ENCODE measurements around the gene MAU2.
"Not testable (repeated sequence)": the region's sequence is repeated elsewhere in the genome, so short reads cannot be mapped to it uniquely, and the experiment has no call there.

MAU2 gene

DNA sequence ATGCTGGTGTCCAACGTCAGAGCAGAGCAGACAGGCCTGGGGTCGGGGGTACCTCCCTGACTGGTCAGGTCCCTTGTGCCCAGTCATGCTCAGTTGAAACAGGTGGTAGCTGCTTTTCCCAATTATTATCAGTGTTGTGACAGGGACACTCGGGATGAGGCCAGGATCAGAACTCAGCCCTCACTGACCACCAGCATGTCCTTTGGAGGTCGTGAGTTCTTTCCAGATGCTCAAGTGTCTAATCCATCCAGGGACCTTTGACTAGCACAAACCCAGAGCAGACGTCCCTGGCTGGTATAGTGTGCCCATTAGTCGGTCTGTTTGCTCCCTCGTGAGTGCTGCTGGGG, 22.4 kb downstream of the MAU2 start:
- H3K27ac ChIP-seq (ENCODE audit: low read depth, low read length): no peak overlapping the region
- H3K9ac ChIP-seq (ENCODE audit: low read length in 5 of 5): peak overlapping the region in 1 of 5 donors; percentile 9
- peaks cover 0 to 6% (median 4%) of the 10 kb centered on the region in 5 donors for H3K4me1 ChIP-seq (ENCODE audit: control insufficient read depth in 5 of 5, insufficient read depth in 5 of 5, low read length in 5 of 5)
- no peak overlapping the region for H3K4me3 ChIP-seq (ENCODE audit: low read depth in 1 of 5, low read length in 5 of 5)
- no peaks in the 10 kb centered on the region for H3K27me3 ChIP-seq (ENCODE audit: control insufficient read depth in 5 of 5, insufficient read depth in 4 of 5, low read length in 5 of 5)
- H3K9me3 ChIP-seq (ENCODE audit: control insufficient read depth in 5 of 5, low read length in 5 of 5): no peaks in the 10 kb centered on the region
- peaks cover 0 to 91% (median 86%) of the 10 kb centered on the region in 5 donors for H3K36me3 ChIP-seq (ENCODE audit: control insufficient read depth in 5 of 5, insufficient read depth in 5 of 5, low read length in 5 of 5)

DNA sequence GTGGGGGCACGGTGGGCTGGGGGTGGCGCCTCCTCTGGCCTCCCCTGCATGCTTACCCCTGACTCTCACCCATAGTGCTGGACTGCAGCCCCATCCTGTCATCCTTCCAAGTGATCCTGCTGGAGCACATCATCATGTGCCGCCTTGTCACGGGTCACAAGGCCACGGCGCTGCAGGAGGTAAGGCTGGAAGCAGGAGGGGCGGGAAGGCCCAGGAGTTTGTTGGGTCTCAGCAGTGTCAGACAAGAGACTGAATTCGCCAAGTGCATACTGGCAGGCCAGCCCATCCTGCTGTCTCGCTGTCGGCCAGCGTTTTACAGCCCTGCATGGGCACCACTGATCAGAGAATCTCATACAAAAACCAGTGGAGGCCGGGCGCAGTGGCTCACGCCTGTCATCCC, 23.1 kb downstream of the MAU2 start:
- no peaks in the 10 kb centered on the region for H3K9me3 ChIP-seq (ENCODE audit: control insufficient read depth in 5 of 5, low read length in 5 of 5)
- no peak overlapping the region for H3K9ac ChIP-seq (ENCODE audit: low read length in 5 of 5)
- H3K27ac ChIP-seq (ENCODE audit: low read depth, low read length): no peak overlapping the region
- no peak overlapping the region for H3K4me3 ChIP-seq (ENCODE audit: low read depth in 1 of 5, low read length in 5 of 5)
- H3K4me1 ChIP-seq (ENCODE audit: control insufficient read depth in 5 of 5, insufficient read depth in 5 of 5, low read length in 5 of 5): no peaks in the 10 kb centered on the region
- H3K27me3 ChIP-seq (ENCODE audit: control insufficient read depth in 5 of 5, insufficient read depth in 4 of 5, low read length in 5 of 5): no peaks in the 10 kb centered on the region
- H3K36me3 ChIP-seq (ENCODE audit: control insufficient read depth in 5 of 5, insufficient read depth in 5 of 5, low read length in 5 of 5): peaks cover 0 to 91% (median 86%) of the 10 kb centered on the region in 5 donors

DNA sequence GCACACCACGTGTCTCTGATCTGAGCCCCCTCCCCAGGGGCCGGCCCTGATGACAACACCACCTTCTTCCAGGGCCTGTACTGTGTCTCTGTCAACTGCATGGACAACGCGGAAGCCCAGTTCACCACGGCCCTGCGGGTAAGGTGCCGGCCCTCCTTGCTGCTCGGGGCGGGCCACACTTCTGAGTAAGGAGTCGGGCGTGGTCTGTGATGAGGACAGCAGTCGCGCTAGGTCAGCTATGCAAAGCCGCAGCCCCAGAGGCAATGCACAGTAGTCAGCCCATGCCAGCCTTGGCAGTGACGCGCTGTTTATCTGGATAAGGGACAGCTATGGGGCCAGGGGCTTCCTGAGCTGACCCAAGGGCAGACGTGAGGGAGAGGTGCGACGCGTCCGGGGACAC, 24.6 kb downstream of the MAU2 start:
- no peak overlapping the region for H3K9ac ChIP-seq (ENCODE audit: low read length in 5 of 5)
- H3K27ac ChIP-seq (ENCODE audit: low read depth, low read length): no peak overlapping the region
- no peak overlapping the region for H3K4me3 ChIP-seq (ENCODE audit: low read depth in 1 of 5, low read length in 5 of 5)
- H3K27me3 ChIP-seq (ENCODE audit: control insufficient read depth in 5 of 5, insufficient read depth in 4 of 5, low read length in 5 of 5): no peaks in the 10 kb centered on the region
- no peaks in the 10 kb centered on the region for H3K4me1 ChIP-seq (ENCODE audit: control insufficient read depth in 5 of 5, insufficient read depth in 5 of 5, low read length in 5 of 5)
- no peaks in the 10 kb centered on the region for H3K9me3 ChIP-seq (ENCODE audit: control insufficient read depth in 5 of 5, low read length in 5 of 5)
- peaks cover 0 to 93% (median 91%) of the 10 kb centered on the region in 5 donors for H3K36me3 ChIP-seq (ENCODE audit: control insufficient read depth in 5 of 5, insufficient read depth in 5 of 5, low read length in 5 of 5)

DNA sequence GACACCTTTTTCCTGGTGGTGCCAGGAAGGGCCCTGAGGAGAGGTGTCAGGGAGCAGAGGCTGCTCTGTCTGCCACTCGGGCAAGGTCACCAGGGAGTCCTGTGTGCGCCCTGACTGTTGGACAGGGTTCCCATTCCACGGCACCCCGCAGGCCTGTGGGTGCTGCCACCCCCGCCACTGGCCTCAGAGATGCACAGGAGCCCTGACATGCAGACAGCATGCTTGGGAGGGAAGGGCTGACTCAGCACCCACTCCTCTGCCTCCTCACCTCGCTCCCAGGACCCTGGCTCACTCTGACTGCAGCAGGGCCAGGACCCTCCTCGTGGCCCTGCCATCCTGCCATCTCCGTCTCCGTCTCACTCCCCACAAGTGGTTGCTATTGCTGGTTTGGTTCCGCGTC, 25.3 kb downstream of the MAU2 start:
- Histone ChIP-seq H3K9me3 (ENCODE audit: control insufficient read depth in 5 of 5, low read length in 5 of 5) (no peaks in the 10 kb centered on the region), H3K4me1 (ENCODE audit: control insufficient read depth in 5 of 5, insufficient read depth in 5 of 5, low read length in 5 of 5) (no peaks in the 10 kb centered on the region), H3K4me3 (ENCODE audit: low read depth in 1 of 5, low read length in 5 of 5) (no peak overlapping the region), H3K9ac (ENCODE audit: low read length in 5 of 5) (no peak overlapping the region), H3K27me3 (ENCODE audit: control insufficient read depth in 5 of 5, insufficient read depth in 4 of 5, low read length in 5 of 5) (no peaks in the 10 kb centered on the region), H3K36me3 (ENCODE audit: control insufficient read depth in 5 of 5, insufficient read depth in 5 of 5, low read length in 5 of 5) (peaks cover 0 to 94% (median 88%) of the 10 kb centered on the region in 5 donors), H3K27ac (ENCODE audit: low read depth, low read length) (no peak overlapping the region)

DNA sequence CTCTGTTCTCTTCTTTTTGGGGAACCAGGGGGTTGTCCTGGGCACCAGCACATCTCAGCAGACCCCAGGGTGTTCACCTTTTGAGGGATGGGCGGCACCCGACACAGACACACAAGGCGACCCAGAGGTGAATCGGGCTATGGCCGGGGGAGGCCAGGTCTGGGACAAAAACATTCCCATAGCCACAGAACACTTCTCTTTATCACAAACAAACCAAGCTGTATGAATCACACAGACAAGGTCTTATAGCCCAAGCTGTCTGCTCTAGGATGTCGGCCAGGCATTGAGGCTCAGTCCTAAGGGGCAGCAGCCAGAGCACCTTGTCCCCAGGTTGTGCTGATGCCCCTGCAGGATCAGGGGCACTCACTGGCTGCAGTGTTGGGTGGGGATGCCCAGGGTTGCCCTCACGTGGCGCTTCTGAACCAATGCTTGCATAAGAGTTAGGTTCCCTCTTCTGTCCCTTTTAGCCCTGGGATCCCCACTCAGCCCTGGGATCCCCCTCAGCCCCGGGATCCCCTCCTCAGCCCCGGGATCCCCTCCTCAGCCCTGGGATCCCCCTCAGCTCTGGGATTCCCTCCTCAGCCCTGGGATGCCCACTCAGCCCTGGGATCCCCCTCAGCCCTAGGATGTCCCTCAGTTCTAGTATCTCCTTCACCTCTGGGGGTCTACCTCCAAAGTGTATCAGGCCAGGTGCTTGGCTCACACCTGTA, 26.9 kb downstream of the MAU2 start:
- Histone ChIP-seq H3K9ac (ENCODE audit: low read length in 5 of 5) (no peak overlapping the region), H3K36me3 (ENCODE audit: control insufficient read depth in 5 of 5, insufficient read depth in 5 of 5, low read length in 5 of 5) (peaks cover 0 to 94% (median 81%) of the 10 kb centered on the region in 5 donors), H3K27ac (ENCODE audit: low read depth, low read length) (no peak overlapping the region), H3K4me3 (ENCODE audit: low read depth in 1 of 5, low read length in 5 of 5) (no peak overlapping the region), H3K27me3 (ENCODE audit: control insufficient read depth in 5 of 5, insufficient read depth in 4 of 5, low read length in 5 of 5) (no peaks in the 10 kb centered on the region), H3K4me1 (ENCODE audit: control insufficient read depth in 5 of 5, insufficient read depth in 5 of 5, low read length in 5 of 5) (no peaks in the 10 kb centered on the region), H3K9me3 (ENCODE audit: control insufficient read depth in 5 of 5, low read length in 5 of 5) (no peaks in the 10 kb centered on the region)

DNA sequence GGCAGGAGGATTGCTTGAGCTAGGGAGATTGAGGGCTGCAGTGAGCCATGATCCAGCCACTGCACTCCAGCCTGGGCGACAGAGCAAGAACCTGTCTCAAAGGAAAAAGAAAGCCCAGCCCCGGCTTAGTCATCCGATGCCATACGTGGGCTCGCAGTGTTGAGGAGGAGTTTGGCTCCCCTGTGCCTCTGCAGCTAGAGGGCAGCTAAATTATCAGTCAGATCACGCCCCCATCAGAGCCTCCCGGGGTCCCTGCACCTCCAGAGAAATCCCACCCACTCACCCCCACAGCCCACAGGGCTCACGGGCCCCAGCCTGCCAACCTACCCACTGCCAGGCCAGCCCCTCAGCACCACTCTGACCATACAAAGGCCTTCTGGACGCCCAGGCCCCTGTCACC, 27.6 kb downstream of the MAU2 start:
- Histone ChIP-seq H3K9me3 (ENCODE audit: control insufficient read depth in 5 of 5, low read length in 5 of 5) (no peaks in the 10 kb centered on the region), H3K4me1 (ENCODE audit: control insufficient read depth in 5 of 5, insufficient read depth in 5 of 5, low read length in 5 of 5) (no peaks in the 10 kb centered on the region), H3K9ac (ENCODE audit: low read length in 5 of 5) (no peak overlapping the region), H3K36me3 (ENCODE audit: control insufficient read depth in 5 of 5, insufficient read depth in 5 of 5, low read length in 5 of 5) (peaks cover 0 to 94% (median 81%) of the 10 kb centered on the region in 5 donors), H3K27me3 (ENCODE audit: control insufficient read depth in 5 of 5, insufficient read depth in 4 of 5, low read length in 5 of 5) (no peaks in the 10 kb centered on the region), H3K4me3 (ENCODE audit: low read depth in 1 of 5, low read length in 5 of 5) (no peak overlapping the region), H3K27ac (ENCODE audit: low read depth, low read length) (no peak overlapping the region)

DNA sequence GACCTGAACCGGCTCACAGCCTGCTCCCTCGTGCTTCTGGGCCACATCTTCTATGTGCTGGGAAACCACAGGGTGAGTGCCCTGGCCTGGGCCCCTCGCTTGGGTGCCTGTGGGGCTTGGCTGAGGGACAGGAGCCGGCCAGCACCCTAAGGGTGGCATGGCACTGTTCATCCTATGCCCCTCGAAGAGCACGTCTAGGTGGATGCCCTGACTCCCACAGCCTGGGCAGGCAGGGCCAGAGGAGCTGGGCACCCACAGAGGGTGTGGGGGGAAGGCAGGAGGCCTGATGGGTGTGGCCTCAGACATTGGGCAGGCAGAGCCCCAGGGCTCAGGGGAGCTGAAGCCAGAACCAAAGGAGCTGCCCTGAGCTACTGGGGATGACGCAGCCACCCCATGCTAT, 28.7 kb downstream of the MAU2 start:
- H3K4me1 ChIP-seq (ENCODE audit: control insufficient read depth in 5 of 5, insufficient read depth in 5 of 5, low read length in 5 of 5): no peaks in the 10 kb centered on the region
- H3K36me3 ChIP-seq (ENCODE audit: control insufficient read depth in 5 of 5, insufficient read depth in 5 of 5, low read length in 5 of 5): peaks cover 0 to 95% (median 82%) of the 10 kb centered on the region in 5 donors
- H3K27ac ChIP-seq (ENCODE audit: low read depth, low read length): no peak overlapping the region
- H3K4me3 ChIP-seq (ENCODE audit: low read depth in 1 of 5, low read length in 5 of 5): no peak overlapping the region
- H3K9ac ChIP-seq (ENCODE audit: low read length in 5 of 5): no peak overlapping the region
- H3K9me3 ChIP-seq (ENCODE audit: control insufficient read depth in 5 of 5, low read length in 5 of 5): no peaks in the 10 kb centered on the region
- no peaks in the 10 kb centered on the region for H3K27me3 ChIP-seq (ENCODE audit: control insufficient read depth in 5 of 5, insufficient read depth in 4 of 5, low read length in 5 of 5)

DNA sequence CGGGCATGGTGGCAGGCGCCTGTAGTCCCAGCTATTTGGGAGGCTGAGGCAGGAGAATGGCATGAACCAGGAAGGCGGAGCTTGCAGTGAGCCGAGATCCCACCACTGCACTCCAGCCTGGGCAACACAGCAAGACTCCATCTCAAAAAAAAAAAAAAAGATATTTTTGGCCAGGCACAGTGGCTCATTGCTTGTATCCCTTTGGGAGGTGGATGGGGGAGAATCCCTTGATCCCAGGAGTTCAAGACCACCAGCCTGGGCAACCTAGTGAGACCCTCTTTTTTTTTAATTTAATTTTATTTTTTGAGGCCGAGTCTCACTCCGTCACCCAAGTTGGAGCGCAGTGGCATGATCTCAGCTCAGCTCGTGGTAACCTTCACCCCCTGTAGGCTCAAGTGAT, 30.1 kb downstream of the MAU2 start:
- H3K4me1 ChIP-seq (ENCODE audit: control insufficient read depth in 5 of 5, insufficient read depth in 5 of 5, low read length in 5 of 5); H3K9me3 ChIP-seq (ENCODE audit: control insufficient read depth in 5 of 5, low read length in 5 of 5); H3K27ac ChIP-seq (ENCODE audit: low read depth, low read length); H3K27me3 ChIP-seq (ENCODE audit: control insufficient read depth in 5 of 5, insufficient read depth in 4 of 5, low read length in 5 of 5); H3K9ac ChIP-seq (ENCODE audit: low read length in 5 of 5); H3K4me3 ChIP-seq (ENCODE audit: low read depth in 1 of 5, low read length in 5 of 5): not testable (repeated sequence)
- peaks cover 0 to 95% (median 82%) of the 10 kb centered on the region in 5 donors for H3K36me3 ChIP-seq (ENCODE audit: control insufficient read depth in 5 of 5, insufficient read depth in 5 of 5, low read length in 5 of 5)

DNA sequence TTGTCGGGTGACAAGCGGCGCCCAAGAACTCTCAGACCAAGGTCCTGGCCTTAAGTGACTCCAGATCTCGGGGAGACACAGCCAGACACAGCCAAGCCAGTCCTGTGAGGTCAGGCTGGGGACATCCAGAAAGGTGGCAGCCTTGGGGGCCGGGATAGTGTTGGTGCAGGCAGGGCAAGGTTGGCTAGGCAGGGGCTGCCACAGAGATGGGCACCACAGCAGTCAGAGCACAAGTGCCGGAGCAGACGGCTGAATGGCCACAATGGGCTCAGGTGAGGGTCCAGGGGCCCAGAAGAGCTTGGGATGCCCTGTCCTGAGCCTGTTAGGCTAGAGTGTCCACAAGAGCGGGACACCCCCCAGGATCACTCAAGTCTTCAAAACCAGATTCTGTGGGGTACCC, 32.2 kb downstream of the MAU2 start:
- Histone ChIP-seq H3K4me1 (ENCODE audit: control insufficient read depth in 5 of 5, insufficient read depth in 5 of 5, low read length in 5 of 5) (no peaks in the 10 kb centered on the region), H3K9ac (ENCODE audit: low read length in 5 of 5) (no peak overlapping the region), H3K4me3 (ENCODE audit: low read depth in 1 of 5, low read length in 5 of 5) (no peak overlapping the region), H3K27ac (ENCODE audit: low read depth, low read length) (no peak overlapping the region), H3K9me3 (ENCODE audit: control insufficient read depth in 5 of 5, low read length in 5 of 5) (no peaks in the 10 kb centered on the region), H3K27me3 (ENCODE audit: control insufficient read depth in 5 of 5, insufficient read depth in 4 of 5, low read length in 5 of 5) (no peaks in the 10 kb centered on the region), H3K36me3 (ENCODE audit: control insufficient read depth in 5 of 5, insufficient read depth in 5 of 5, low read length in 5 of 5) (peaks cover 0 to 95% (median 81%) of the 10 kb centered on the region in 5 donors)

DNA sequence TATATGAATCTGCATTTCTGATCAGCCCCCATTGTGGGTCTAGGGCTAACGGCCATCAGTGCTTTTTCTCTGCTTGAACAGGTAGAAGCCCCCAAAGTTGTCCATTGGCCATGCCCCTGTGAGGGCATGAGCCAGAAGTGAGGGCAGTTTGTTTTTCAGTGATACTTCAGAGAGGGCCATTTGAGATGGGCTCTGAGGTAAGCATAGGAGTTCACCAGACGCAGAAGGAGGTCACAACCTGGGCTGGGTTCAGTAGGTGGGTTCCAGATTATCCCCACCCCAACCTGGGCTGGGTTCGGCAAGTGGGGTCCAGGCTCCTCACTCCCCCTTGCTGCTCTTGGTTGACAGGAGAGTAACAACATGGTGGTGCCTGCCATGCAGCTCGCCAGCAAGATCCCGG, 33.4 kb downstream of the MAU2 start:
- H3K27ac ChIP-seq (ENCODE audit: low read depth, low read length): no peak overlapping the region
- no peaks in the 10 kb centered on the region for H3K9me3 ChIP-seq (ENCODE audit: control insufficient read depth in 5 of 5, low read length in 5 of 5)
- H3K27me3 ChIP-seq (ENCODE audit: control insufficient read depth in 5 of 5, insufficient read depth in 4 of 5, low read length in 5 of 5): no peaks in the 10 kb centered on the region
- H3K4me3 ChIP-seq (ENCODE audit: low read depth in 1 of 5, low read length in 5 of 5): no peak overlapping the region
- H3K9ac ChIP-seq (ENCODE audit: low read length in 5 of 5): no peak overlapping the region
- peaks cover 0 to 9% (median 0%) of the 10 kb centered on the region in 5 donors for H3K4me1 ChIP-seq (ENCODE audit: control insufficient read depth in 5 of 5, insufficient read depth in 5 of 5, low read length in 5 of 5)
- peaks cover 0 to 93% (median 76%) of the 10 kb centered on the region in 5 donors for H3K36me3 ChIP-seq (ENCODE audit: control insufficient read depth in 5 of 5, insufficient read depth in 5 of 5, low read length in 5 of 5)

All from subcutaneous abdominal adipose tissue (tissue), 5 donors.